Measurements from ENCODE around the gene UPF3A.
A peak's percentile ranks its signal among the peaks of the same experiment; 100 is the strongest.

Gene UPF3A, protein sequence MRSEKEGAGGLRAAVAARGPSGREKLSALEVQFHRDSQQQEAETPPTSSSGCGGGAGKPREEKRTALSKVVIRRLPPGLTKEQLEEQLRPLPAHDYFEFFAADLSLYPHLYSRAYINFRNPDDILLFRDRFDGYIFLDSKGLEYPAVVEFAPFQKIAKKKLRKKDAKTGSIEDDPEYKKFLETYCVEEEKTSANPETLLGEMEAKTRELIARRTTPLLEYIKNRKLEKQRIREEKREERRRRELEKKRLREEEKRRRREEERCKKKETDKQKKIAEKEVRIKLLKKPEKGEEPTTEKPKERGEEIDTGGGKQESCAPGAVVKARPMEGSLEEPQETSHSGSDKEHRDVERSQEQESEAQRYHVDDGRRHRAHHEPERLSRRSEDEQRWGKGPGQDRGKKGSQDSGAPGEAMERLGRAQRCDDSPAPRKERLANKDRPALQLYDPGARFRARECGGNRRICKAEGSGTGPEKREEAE

DNA sequence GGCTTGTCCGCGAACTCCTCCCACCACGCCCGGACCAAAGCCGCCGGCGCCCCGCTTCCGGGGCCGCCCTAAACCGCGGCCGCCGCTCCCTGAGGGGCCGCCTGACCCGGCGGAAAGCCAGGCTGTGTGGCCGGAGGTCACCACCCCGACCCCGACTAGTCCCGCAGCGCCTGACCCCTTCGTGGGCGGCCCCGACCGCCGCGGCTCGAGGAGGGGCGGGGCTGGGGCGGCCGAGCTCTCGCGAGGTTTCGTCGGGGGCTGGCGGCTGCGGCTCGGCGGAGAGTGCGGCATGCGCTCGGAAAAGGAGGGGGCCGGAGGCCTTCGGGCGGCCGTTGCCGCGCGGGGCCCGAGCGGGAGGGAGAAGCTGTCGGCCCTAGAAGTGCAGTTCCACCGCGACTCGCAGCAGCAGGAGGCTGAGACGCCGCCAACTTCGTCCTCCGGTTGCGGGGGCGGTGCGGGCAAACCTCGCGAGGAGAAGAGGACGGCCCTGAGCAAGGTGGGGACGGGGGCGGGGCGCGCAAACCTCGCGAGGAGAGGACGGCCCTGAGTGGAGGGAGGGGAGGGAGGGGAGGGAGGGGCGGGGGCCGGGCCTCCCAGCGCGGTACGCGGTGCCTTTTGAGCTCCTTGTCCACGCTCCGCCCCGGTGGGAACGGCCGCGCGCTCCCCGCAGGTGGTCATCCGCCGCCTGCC, at the start of gene UPF3A:
Gene UPF3A (plus strand): TSS at position 251 of the 690 bp plus-strand sequence. CDS start 39 bp downstream, at position 290.
- in situ Hi-C loops (cut with MboI; ENCODE audit: low sequenced_read_pairs, unreplicated experiment), result no loop called here
- peak; percentile 92 for DNase-seq (ENCODE audit: low spot score)
- TF ChIP-seq, protein P1, sequence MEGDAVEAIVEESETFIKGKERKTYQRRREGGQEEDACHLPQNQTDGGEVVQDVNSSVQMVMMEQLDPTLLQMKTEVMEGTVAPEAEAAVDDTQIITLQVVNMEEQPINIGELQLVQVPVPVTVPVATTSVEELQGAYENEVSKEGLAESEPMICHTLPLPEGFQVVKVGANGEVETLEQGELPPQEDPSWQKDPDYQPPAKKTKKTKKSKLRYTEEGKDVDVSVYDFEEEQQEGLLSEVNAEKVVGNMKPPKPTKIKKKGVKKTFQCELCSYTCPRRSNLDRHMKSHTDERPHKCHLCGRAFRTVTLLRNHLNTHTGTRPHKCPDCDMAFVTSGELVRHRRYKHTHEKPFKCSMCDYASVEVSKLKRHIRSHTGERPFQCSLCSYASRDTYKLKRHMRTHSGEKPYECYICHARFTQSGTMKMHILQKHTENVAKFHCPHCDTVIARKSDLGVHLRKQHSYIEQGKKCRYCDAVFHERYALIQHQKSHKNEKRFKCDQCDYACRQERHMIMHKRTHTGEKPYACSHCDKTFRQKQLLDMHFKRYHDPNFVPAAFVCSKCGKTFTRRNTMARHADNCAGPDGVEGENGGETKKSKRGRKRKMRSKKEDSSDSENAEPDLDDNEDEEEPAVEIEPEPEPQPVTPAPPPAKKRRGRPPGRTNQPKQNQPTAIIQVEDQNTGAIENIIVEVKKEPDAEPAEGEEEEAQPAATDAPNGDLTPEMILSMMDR (IDR thresholded peaks at IDR 0.05; ENCODE audit: borderline replicate concordance, control extremely low read depth, extremely low read depth, insufficient read depth, missing control alignments), result no peak

DNA sequence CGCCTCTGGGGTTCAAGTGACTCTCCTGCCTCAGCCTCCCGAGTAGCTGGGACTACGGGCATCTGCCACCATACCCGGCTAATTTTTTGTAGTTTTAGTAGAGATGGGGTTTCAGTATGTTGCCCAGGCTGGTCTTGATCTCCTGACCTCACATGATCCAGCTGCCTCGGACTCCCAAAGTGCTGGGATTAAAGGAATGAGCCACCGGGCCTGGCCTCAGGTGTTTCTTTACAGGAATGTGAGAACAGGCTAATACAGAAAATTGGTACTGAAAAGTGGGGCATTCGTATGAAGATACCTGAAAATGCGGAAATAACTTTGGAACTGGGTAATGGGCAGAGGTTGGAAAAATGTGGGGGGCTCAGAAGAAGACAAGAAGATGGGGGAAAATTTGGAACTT, 49.5 kb upstream of the UPF3A start:
- DNase-seq (ENCODE audit: low spot score), result no peak
- in situ Hi-C loops (cut with MboI; ENCODE audit: low sequenced_read_pairs, unreplicated experiment), result no loop called here
- TF ChIP-seq, protein P1 (IDR thresholded peaks at IDR 0.05; ENCODE audit: borderline replicate concordance, control extremely low read depth, extremely low read depth, insufficient read depth, missing control alignments), result no peak

DNA sequence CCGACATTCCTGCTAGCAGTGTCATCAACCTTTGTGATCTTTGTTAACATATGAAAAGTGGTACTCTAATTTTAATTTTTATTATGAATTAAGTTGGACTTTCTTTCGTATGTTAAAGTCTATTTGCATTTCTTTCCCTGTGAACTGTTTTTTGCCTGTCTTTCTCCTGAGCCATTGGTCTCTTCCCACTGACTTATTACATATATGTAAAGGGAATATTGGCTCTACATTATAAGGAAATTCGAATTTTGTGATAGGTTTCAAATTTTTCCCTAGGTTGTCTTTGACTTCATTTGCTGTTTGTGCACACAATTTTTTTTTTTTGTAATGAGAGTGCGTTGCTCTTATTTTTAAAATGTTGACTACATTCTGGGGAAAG, 47.1 kb upstream of the UPF3A start:
- TF ChIP-seq, protein P1 (IDR thresholded peaks at IDR 0.05; ENCODE audit: borderline replicate concordance, control extremely low read depth, extremely low read depth, insufficient read depth, missing control alignments), result no peak
- no peak for DNase-seq (ENCODE audit: low spot score)
- in situ Hi-C loops (cut with MboI; ENCODE audit: low sequenced_read_pairs, unreplicated experiment), result no loop called here

DNA sequence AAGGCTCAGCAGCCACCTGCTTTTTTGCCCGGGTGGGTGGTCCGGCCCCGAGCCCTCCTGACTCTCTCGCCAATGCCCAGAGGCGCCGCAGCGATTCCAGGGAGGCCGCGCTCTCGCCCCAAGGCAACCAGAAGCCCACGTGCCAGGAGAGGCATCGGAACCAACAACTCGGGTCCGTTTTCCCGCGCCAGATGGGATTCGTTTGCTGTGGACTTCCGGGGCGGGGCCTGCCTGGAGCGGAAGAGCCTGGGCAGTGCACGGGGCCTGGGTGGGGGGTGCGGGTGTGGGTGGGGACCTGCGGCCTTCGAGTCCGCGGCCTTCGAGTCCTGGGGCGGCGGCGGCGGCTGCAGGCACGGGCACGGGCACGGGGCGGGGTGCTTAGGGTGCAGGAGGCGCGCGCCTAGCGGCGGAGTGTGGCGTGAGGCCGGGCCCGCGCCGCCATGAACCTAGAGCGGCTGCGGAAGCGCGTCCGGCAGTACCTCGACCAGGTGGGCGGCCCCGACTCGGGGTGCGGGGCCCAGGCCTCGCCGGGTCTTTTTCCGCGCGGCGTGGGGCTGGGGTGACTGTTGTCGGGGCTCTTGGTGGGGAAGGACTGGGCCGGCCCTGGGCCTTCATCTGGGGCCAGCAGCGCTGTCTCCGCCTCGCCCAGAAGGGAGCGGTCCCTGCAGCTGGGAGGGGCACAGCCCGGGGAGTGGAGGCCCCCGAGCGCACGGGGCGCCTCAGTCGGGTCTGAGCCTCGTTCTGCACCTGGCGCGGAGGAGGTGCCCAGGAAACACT, 46.6 kb upstream of the UPF3A start, which contains the start of gene CDC16:
Gene CDC16 (plus strand): TSS at position 253 of the 777 bp plus-strand sequence. CDS start 188 bp downstream, at position 441.
- DNase-seq (ENCODE audit: low spot score), result peak; percentile 95
- in situ Hi-C loops (cut with MboI; ENCODE audit: low sequenced_read_pairs, unreplicated experiment), result no loop called here
- TF ChIP-seq, protein P1 (IDR thresholded peaks at IDR 0.05; ENCODE audit: borderline replicate concordance, control extremely low read depth, extremely low read depth, insufficient read depth, missing control alignments), result no peak

DNA sequence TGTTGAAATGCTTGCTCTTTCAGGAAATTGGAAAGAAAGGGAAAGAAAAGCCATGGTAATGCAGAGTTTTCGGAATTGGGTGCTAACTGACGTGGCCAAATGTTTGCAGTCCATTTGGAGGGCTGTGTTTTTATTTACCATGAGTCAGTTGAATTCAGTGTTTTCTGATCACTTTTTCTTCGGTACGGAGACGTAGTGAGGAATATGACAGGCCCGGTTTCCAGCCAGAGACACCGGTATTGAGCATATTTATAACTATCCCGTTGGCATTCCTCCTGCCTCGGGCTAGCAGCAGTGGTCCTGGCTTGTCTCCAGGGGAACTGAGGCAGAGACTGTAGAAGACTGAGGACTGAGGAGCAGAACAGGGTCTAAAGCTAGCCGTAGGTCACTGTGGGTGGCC, 45.7 kb upstream of the UPF3A start:
- no peak for DNase-seq (ENCODE audit: low spot score)
- TF ChIP-seq, protein P1 (IDR thresholded peaks at IDR 0.05; ENCODE audit: borderline replicate concordance, control extremely low read depth, extremely low read depth, insufficient read depth, missing control alignments), result no peak
- in situ Hi-C loops (cut with MboI; ENCODE audit: low sequenced_read_pairs, unreplicated experiment), result no loop called here

DNA sequence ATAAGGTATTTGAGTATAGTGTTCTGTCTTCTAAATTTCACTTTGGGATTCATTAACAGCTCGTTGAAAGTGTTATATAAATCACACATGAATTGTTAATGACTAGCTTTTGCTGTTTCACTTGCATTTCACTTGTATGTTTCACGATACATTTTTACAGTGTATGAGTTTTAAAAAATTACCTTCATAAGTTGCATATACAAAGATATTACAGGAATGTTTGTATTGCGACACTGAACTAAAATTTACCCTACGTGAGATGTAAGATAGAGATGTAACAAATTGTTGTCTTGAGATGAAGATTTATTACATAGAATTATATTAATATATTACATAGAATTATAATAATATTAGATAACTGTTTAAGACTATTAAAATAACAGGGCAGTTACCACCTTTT, 45.2 kb upstream of the UPF3A start:
- TF ChIP-seq, protein P1 (IDR thresholded peaks at IDR 0.05; ENCODE audit: borderline replicate concordance, control extremely low read depth, extremely low read depth, insufficient read depth, missing control alignments), result no peak
- DNase-seq (ENCODE audit: low spot score), result no peak

More for the DNA sequence above, 45.2 kb upstream of the UPF3A start:
- in situ Hi-C loops (cut with MboI; ENCODE audit: low sequenced_read_pairs, unreplicated experiment), result no loop called here
